ENCODE results near the gene MYOM3.

MYOM3 gene

GRCh38 chr1:24109166-24109483 lies 2.8 kb downstream of the MYOM3 start:
- H3K9ac ChIP-seq (ENCODE audit: low read length): no peak overlapping the region
- no peak overlapping the region for H2AFZ ChIP-seq (ENCODE audit: low read length)
- H3K79me2 ChIP-seq (ENCODE audit: insufficient read depth, low read length): no peaks in the 10 kb centered on the region
- no peak overlapping the region for H3K27ac ChIP-seq (ENCODE audit: low read depth, low read length, poor library complexity, severe bottlenecking)
- no peak overlapping the region for H3K4me3 ChIP-seq (ENCODE audit: low read depth, low read length, poor library complexity, severe bottlenecking)
- no peaks in the 10 kb centered on the region for H3K9me2 ChIP-seq (ENCODE audit: low read depth, low read length)
- no peaks in the 10 kb centered on the region for H4K20me1 ChIP-seq (ENCODE audit: insufficient read depth, low read length)
- H3K4me1 ChIP-seq (ENCODE audit: insufficient read depth, low read length, severe bottlenecking): no peaks in the 10 kb centered on the region
- H3K27me3 ChIP-seq (ENCODE audit: insufficient read depth, low read length): peaks cover 12% of the 10 kb centered on the region; the same call in 1 of the 2 replicates
- H3F3A ChIP-seq (ENCODE audit: insufficient read depth, low read length): no peaks in the 10 kb centered on the region
- TF ChIP-seq EZH2 (IDR thresholded peaks at IDR 0.05; ENCODE audit: borderline replicate concordance, low read length): no peak
- TF ChIP-seq CTCF (IDR thresholded peaks at IDR 0.05; ENCODE audit: low read length): no peak
- H3K9me3 ChIP-seq (ENCODE audit: low read length): no peaks in the 10 kb centered on the region
- no peaks in the 10 kb centered on the region for H3K36me3 ChIP-seq (ENCODE audit: insufficient read depth, low read length)
- no peak overlapping the region for H3K4me2 ChIP-seq (ENCODE audit: low read length)

- H3K79me2 ChIP-seq (ENCODE audit: insufficient read depth, low read length): no peaks in the 10 kb centered on the region
- no peaks in the 10 kb centered on the region for H3K4me1 ChIP-seq (ENCODE audit: insufficient read depth, low read length, severe bottlenecking)
- H4K20me1 ChIP-seq (ENCODE audit: insufficient read depth, low read length): no peaks in the 10 kb centered on the region
- H3K27ac ChIP-seq (ENCODE audit: low read depth, low read length, poor library complexity, severe bottlenecking): no peak overlapping the region
- TF ChIP-seq CTCF (IDR thresholded peaks at IDR 0.05; ENCODE audit: low read length) (no peak), EZH2 (IDR thresholded peaks at IDR 0.05; ENCODE audit: borderline replicate concordance, low read length) (no peak)
- H3K4me2 ChIP-seq (ENCODE audit: low read length): no peak overlapping the region
- peaks cover 12% of the 10 kb centered on the region; the same call in 1 of the 2 replicates for H3K27me3 ChIP-seq (ENCODE audit: insufficient read depth, low read length)
- no peaks in the 10 kb centered on the region for H3K36me3 ChIP-seq (ENCODE audit: insufficient read depth, low read length)
- no peak overlapping the region for H2AFZ ChIP-seq (ENCODE audit: low read length)
- H3K9me2 ChIP-seq (ENCODE audit: low read depth, low read length): no peaks in the 10 kb centered on the region
- H3K4me3 ChIP-seq (ENCODE audit: low read depth, low read length, poor library complexity, severe bottlenecking): no peak overlapping the region
- H3F3A ChIP-seq (ENCODE audit: insufficient read depth, low read length): no peaks in the 10 kb centered on the region
- H3K9me3 ChIP-seq (ENCODE audit: low read length): no peaks in the 10 kb centered on the region
- no peak overlapping the region for H3K9ac ChIP-seq (ENCODE audit: low read length)
These were observed 3.4 kb downstream of the MYOM3 start for GRCh38 chr1:24108334-24109165.

- Histone ChIP-seq H3K9ac (ENCODE audit: low read length) (no peak overlapping the region), H3K9me2 (ENCODE audit: low read depth, low read length) (no peaks in the 10 kb centered on the region), H3K4me1 (ENCODE audit: insufficient read depth, low read length, severe bottlenecking) (no peaks in the 10 kb centered on the region), H3K79me2 (ENCODE audit: insufficient read depth, low read length) (no peaks in the 10 kb centered on the region), H4K20me1 (ENCODE audit: insufficient read depth, low read length) (no peaks in the 10 kb centered on the region), H3K27ac (ENCODE audit: low read depth, low read length, poor library complexity, severe bottlenecking) (no peak overlapping the region), H3K36me3 (ENCODE audit: insufficient read depth, low read length) (no peaks in the 10 kb centered on the region), H2AFZ (ENCODE audit: low read length) (no peak overlapping the region), H3F3A (ENCODE audit: insufficient read depth, low read length) (no peaks in the 10 kb centered on the region), H3K4me3 (ENCODE audit: low read depth, low read length, poor library complexity, severe bottlenecking) (no peak overlapping the region), H3K9me3 (ENCODE audit: low read length) (no peaks in the 10 kb centered on the region), H3K4me2 (ENCODE audit: low read length) (no peak overlapping the region), H3K27me3 (ENCODE audit: insufficient read depth, low read length) (peaks cover 12% of the 10 kb centered on the region; the same call in 1 of the 2 replicates)
- TF ChIP-seq EZH2 (IDR thresholded peaks at IDR 0.05; ENCODE audit: borderline replicate concordance, low read length) (no peak), CTCF (IDR thresholded peaks at IDR 0.05; ENCODE audit: low read length) (no peak)
These were observed 4.3 kb downstream of the MYOM3 start for GRCh38 chr1:24107462-24108138.

All from OCI-LY1 (cell line).